AG10803 (cell line): ENCODE results near the gene CSNK2A1.

Experiments used
- DNase-seq: peaks from one replicate; pipeline ENCODE4 v3.0.0; 2010; ENCODE audit warnings: low read depth
- H3K4me3 ChIP-seq: 2 replicates; pipeline ENCODE4 v1.5.1; 2011; ENCODE audit warnings: mild to moderate bottlenecking, low read length, control low read depth
- TF ChIP-seq, protein P1 (sequence below): conservative IDR thresholded peaks from 2 replicates; pipeline ENCODE4 v1.5.1; 2011; ENCODE audit warnings: mild to moderate bottlenecking, low read length, control low read depth, inconsistent platforms

The CSNK2A1 gene

DNA sequence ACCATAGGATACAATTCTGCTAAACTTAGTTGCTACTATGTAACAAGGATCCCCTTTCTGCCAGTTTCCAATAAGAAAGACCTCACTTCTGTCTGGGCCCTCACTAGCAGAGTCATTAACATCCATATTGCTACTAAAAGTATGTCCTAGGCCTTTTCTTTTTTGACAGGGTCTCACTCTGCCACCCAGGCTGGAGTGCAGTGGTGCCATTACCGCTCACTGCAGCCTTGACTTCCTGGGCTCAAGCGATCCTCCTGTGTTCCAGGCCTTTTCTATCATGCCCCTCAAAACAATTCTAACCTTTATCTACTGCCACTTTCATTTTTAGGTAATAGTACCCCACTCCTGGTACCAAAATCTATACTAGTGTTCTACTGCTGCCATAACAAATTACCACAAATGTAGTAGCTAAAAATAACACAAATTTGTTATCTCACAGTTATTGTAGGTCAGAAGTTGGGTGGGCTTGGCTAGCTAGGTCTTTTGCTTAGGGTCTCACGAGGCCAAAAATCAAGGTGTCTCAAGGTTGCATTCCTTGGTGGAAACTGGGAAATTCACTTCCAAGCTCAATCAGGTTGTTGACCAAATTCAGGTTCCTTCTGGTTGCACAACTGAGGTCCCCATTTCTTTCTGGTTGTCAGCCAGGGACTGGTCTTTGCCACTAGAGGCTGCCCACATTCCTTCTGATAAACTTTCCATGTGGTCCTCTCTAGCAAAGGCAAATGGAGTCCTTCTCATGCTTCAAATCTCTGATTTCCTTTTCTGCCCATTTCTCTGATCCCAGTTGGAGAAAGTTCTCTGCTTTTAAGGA lies 3.0 kb downstream of the CSNK2A1 start:
- TF ChIP-seq, protein P1, sequence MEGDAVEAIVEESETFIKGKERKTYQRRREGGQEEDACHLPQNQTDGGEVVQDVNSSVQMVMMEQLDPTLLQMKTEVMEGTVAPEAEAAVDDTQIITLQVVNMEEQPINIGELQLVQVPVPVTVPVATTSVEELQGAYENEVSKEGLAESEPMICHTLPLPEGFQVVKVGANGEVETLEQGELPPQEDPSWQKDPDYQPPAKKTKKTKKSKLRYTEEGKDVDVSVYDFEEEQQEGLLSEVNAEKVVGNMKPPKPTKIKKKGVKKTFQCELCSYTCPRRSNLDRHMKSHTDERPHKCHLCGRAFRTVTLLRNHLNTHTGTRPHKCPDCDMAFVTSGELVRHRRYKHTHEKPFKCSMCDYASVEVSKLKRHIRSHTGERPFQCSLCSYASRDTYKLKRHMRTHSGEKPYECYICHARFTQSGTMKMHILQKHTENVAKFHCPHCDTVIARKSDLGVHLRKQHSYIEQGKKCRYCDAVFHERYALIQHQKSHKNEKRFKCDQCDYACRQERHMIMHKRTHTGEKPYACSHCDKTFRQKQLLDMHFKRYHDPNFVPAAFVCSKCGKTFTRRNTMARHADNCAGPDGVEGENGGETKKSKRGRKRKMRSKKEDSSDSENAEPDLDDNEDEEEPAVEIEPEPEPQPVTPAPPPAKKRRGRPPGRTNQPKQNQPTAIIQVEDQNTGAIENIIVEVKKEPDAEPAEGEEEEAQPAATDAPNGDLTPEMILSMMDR: no peak
- H3K4me3 ChIP-seq: no peak overlapping the region
- no peak for DNase-seq

DNA sequence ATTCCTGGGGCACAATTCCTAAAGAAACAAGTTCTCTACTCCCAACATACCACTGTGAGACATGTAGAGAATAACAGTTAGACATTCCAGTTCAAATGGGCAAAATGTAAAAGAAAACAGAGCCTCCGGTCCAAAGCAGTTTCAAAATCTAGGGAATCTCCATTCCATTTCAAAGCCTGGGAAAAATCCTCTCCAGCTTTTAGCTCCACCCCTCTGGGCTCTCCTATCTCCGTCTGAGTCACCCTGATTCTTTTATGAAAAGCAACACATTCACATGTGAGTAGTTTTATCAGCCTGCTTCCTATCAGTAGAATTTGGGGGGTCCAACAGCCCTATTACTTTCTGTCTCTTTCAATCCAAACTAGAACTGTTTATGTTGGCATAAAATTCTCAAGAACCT lies 3.7 kb downstream of the CSNK2A1 start:
- TF ChIP-seq, protein P1: no peak
- DNase-seq: peak; percentile 53
- H3K4me3 ChIP-seq: no peak overlapping the region

DNA sequence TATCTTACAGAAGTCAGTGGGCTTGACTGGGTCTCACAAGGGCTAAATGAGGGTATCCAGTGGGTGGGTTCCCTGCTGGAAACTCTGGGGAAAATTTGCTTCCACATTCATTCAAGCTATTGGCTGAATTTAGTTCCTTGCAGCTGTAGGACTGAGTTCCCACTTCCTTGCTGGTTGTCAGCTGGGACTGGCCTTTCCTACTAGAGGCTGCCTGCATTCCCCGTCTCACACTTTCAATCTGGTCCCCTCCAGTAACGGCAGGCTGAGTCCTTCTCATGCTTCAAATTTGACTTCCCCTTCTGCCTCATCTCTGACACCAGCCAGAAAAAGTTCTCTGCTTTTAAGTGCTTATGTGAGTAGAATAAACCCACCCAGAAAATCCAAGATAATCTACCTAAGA lies 4.4 kb downstream of the CSNK2A1 start:
- no peak for DNase-seq
- H3K4me3 ChIP-seq: no peak overlapping the region
- TF ChIP-seq, protein P1: no peak

DNA sequence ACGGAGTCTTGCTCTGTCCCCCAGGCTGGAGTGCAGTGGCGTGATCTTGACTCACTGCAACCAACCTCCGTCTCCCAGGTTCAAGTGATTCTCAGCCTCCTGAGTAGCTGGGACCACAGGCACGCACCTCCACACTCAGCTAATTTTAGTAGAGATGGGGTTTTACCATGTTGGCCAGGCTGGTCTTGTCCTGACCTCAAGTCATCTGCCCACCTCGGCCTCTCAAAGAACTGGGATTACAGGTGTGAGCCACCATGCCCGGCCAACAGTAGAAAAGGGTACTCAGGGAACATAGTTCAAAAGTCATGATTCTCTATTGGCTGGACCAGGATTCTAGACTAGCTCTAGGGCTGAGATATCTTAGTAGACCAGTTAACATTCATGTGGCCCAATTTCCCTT lies 5.6 kb downstream of the CSNK2A1 start:
- TF ChIP-seq, protein P1: no peak
- H3K4me3 ChIP-seq: no peak overlapping the region
- DNase-seq: no peak

DNA sequence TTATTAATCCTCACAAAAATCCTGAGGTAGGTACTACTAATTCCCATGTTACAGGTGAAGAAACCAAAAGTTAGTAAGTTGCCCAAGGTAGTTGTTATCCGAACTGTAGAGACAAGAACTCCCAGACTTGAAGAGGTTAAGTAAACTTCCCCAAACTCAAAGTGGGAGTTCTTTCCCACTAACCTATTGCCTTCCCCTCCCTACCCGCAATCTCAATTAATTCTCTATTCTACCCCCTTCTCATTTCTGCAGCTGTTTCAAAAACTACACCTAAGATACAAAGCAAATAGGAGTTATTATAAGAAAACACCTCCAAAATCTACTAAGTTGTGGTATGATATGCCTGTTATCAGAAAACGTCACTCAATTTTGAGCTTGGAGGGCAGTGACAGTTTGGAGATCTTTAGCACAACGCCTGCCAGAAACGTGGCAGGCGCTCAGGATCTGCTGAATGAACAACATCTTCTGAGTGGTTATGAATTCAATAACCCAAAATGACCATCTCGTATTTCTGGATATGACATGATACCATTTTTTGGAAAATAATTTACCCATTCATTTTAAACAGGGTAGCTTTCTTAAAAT lies 7.1 kb downstream of the CSNK2A1 start:
- no peak overlapping the region for H3K4me3 ChIP-seq
- TF ChIP-seq, protein P1: no peak
- no peak for DNase-seq

DNA sequence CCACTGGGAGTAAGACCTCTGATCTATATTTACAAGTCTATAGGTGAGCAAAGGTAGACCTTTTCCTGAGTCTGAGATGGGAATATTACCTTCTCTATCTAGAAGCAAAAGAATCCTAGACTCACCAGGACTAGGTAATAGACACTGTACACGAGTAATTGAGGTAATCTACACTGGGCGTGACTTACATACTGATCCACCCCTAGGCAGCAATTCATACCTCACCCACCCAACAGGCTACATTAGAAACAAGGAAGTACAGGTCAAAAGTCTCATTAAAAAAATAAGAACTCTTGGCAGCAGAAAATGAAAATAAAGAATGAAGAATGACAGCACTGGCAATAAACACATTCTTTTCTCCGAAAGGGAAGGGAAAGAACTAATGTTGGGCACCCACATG lies 7.6 kb downstream of the CSNK2A1 start:
- TF ChIP-seq, protein P1: no peak
- H3K4me3 ChIP-seq: no peak overlapping the region
- DNase-seq: no peak

DNA sequence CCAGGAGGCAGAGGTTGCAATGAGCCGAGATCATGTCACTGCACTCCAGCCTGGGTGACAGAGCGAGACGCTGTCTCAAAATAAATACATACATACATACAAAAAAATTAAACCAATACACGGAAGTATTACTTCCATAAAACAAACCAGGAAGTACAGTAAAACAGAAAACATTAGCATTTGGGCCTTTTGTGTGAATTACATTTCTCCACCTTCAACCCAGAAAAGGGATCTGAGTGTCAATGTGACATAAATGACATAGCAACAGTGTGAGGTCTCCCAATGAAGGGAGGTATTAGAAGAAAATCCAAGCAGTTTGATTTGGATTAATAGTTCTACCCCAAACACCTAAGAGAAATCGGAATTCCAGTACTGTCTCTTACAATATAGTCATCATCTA lies 10.1 kb downstream of the CSNK2A1 start:
- TF ChIP-seq, protein P1: no peak
- DNase-seq: no peak
- H3K4me3 ChIP-seq: no peak overlapping the region
